DOHH2 (cell line): ENCODE measurements around the gene PRR30.
"Not testable (repeated sequence)": the region's sequence is repeated elsewhere in the genome, so short reads cannot be mapped to it uniquely, and the experiment has no call there.

Source experiments
- EZH2phosphoT487 ChIP-seq: fragments of 200-600 bp; sonication (generic); IDR thresholded peaks from 2 replicates; pipeline ENCODE4 v1.6.1; 2017; ENCODE audit warnings: borderline replicate concordance, mild to moderate bottlenecking, antibody characterized with exemption, low read length, moderate library complexity, mixed read lengths
- TF ChIP-seq, protein P1 (sequence below): fragments of 200-600 bp; sonication (generic); IDR thresholded peaks from one replicate; pipeline ENCODE4 v1.5.1; 2014; ENCODE audit warnings: antibody characterized with exemption, mild to moderate bottlenecking, low read depth, low read length; ENCODE audit not compliant: poor library complexity, severe bottlenecking

DNA sequence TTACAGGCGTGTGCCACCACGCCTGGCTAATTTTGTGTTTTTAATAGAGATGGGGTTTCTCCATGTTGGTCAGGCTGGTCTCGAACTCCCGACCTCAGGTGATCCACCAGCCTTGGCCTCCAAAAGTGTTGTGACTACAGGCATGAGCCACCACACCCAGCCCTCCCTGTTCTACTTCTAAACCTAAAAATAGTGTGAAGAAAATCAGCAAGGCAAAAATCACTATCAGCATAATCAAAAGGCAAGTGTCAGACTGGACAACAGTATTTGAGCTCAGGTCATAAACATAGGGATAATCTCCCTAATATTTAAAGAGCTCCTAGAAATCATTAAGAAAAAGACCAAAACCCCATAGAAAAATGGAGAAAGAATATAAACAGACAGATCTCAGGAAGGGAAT, 36.6 kb upstream of the PRR30 start:
- TF ChIP-seq, protein P1, sequence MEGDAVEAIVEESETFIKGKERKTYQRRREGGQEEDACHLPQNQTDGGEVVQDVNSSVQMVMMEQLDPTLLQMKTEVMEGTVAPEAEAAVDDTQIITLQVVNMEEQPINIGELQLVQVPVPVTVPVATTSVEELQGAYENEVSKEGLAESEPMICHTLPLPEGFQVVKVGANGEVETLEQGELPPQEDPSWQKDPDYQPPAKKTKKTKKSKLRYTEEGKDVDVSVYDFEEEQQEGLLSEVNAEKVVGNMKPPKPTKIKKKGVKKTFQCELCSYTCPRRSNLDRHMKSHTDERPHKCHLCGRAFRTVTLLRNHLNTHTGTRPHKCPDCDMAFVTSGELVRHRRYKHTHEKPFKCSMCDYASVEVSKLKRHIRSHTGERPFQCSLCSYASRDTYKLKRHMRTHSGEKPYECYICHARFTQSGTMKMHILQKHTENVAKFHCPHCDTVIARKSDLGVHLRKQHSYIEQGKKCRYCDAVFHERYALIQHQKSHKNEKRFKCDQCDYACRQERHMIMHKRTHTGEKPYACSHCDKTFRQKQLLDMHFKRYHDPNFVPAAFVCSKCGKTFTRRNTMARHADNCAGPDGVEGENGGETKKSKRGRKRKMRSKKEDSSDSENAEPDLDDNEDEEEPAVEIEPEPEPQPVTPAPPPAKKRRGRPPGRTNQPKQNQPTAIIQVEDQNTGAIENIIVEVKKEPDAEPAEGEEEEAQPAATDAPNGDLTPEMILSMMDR: not testable (repeated sequence)
- TF ChIP-seq EZH2phosphoT487: not testable (repeated sequence)
